ENCODE measurements around the gene ALDOA. TPM values are rescaled to one million over a fixed set of nuclear protein-coding genes. Genes with fewer than 3 reads are reported as not detected.

ALDOA gene
- total RNA-seq, 1 donor from 2014 or later = 527 TPM

- H3K4me3 ChIP-seq (ENCODE audit: low read depth, low read length) = no peak overlapping the region
- H3K36me3 ChIP-seq (ENCODE audit: control insufficient read depth, insufficient read depth, low read length) = peaks cover 41% of the 10 kb centered on the region
- FAIRE-seq = no peak
- no peak for TF ChIP-seq CTCF (IDR thresholded peaks at IDR 0.05; ENCODE audit: insufficient read depth, low read length, severe bottlenecking)
- H3K27me3 ChIP-seq (ENCODE audit: control insufficient read depth, insufficient read depth, low read length) = no peaks in the 10 kb centered on the region
- DNase-seq (ENCODE audit: low read depth) = no peak
These were observed 2.8 kb downstream of the ALDOA start for GRCh38 chr16:30068333-30068732.

GRCh38 chr16:30068750-30069610 lies 3.4 kb downstream of the ALDOA start:
- FAIRE-seq (no peak), DNase-seq (ENCODE audit: low read depth) (peak; percentile 18)
- TF ChIP-seq CTCF (IDR thresholded peaks at IDR 0.05; ENCODE audit: insufficient read depth, low read length, severe bottlenecking) = peak; percentile 66
- peaks cover 41% of the 10 kb centered on the region for H3K36me3 ChIP-seq (ENCODE audit: control insufficient read depth, insufficient read depth, low read length)
- no peak overlapping the region for H3K4me3 ChIP-seq (ENCODE audit: low read depth, low read length)
- no peaks in the 10 kb centered on the region for H3K27me3 ChIP-seq (ENCODE audit: control insufficient read depth, insufficient read depth, low read length)

- DNase-seq (ENCODE audit: low read depth) (no peak), FAIRE-seq (no peak)
- Histone ChIP-seq H3K27me3 (ENCODE audit: control insufficient read depth, insufficient read depth, low read length) (no peaks in the 10 kb centered on the region), H3K4me3 (ENCODE audit: low read depth, low read length) (no peak overlapping the region), H3K36me3 (ENCODE audit: control insufficient read depth, insufficient read depth, low read length) (peaks cover 41% of the 10 kb centered on the region)
- no peak for TF ChIP-seq CTCF (IDR thresholded peaks at IDR 0.05; ENCODE audit: insufficient read depth, low read length, severe bottlenecking)
These were observed 4.3 kb downstream of the ALDOA start for GRCh38 chr16:30069611-30070462.

- DNase-seq (ENCODE audit: low read depth) (no peak), FAIRE-seq (no peak)
- TF ChIP-seq CTCF (IDR thresholded peaks at IDR 0.05; ENCODE audit: insufficient read depth, low read length, severe bottlenecking) = no peak
- peaks cover 41% of the 10 kb centered on the region for H3K36me3 ChIP-seq (ENCODE audit: control insufficient read depth, insufficient read depth, low read length)
- no peak overlapping the region for H3K4me3 ChIP-seq (ENCODE audit: low read depth, low read length)
- no peaks in the 10 kb centered on the region for H3K27me3 ChIP-seq (ENCODE audit: control insufficient read depth, insufficient read depth, low read length)
These were observed 4.9 kb downstream of the ALDOA start for GRCh38 chr16:30070490-30070889.

- H3K36me3 ChIP-seq (ENCODE audit: control insufficient read depth, insufficient read depth, low read length) = peaks cover 13% of the 10 kb centered on the region
- TF ChIP-seq CTCF (IDR thresholded peaks at IDR 0.05; ENCODE audit: insufficient read depth, low read length, severe bottlenecking) = peak; percentile 7
- no peak for FAIRE-seq
- peak within 1 kb of the TSS; percentile 91 for H3K4me3 ChIP-seq (ENCODE audit: low read depth, low read length)
- H3K27me3 ChIP-seq (ENCODE audit: control insufficient read depth, insufficient read depth, low read length) = no peaks in the 10 kb centered on the region
- DNase-seq (ENCODE audit: low read depth) = peak; percentile 75
These were observed 10.1 kb downstream of the ALDOA start, which contains the start of gene PPP4C for GRCh38 chr16:30075503-30076275. TSS of gene PPP4C (plus strand) at chr16:30075994. CDS start at chr16:30076378, 384 bp downstream.
